Natural killer cell (primary cell): ENCODE results near the gene LENG1. TPM values are rescaled to one million over a fixed set of nuclear protein-coding genes. Genes with fewer than 3 reads are reported as not detected.

Experiments used
- ATAC-seq, 3 donors: fragments of 150-1000 bp in 2 of 3; fragments of 200-7000 bp in 1 of 3; cut with Tn5 transposase; 1 replicate in 1 of 3; 2 replicates in 2 of 3; pipeline ENCODE4 v1.10.0; 2021; ENCODE audit warnings: mild to moderate bottlenecking in 2 of 3, moderate library complexity in 2 of 3
- DNase-seq, 2 donors: peaks; one replicate each; pipeline versions ENCODE4 v3.0.0 to v3.0.0-alpha.2; 2013 to 2021; ENCODE audit warnings: mixed read lengths in 1 of 2
- H3K27ac ChIP-seq: one replicate; pipeline ENCODE4 v1.5.1; 2013; ENCODE audit warnings: mild to moderate bottlenecking, low read length
- H3K27me3 ChIP-seq: one replicate; pipeline ENCODE4 v1.6.1; 2013; ENCODE audit warnings: low read length; ENCODE audit not compliant: control insufficient read depth, insufficient read depth
- H3K36me3 ChIP-seq: one replicate; pipeline ENCODE4 v1.6.1; 2013; ENCODE audit warnings: low read length; ENCODE audit not compliant: control insufficient read depth, insufficient read depth
- H3K4me1 ChIP-seq: one replicate; pipeline ENCODE4 v1.6.1; 2013; ENCODE audit warnings: low read length; ENCODE audit not compliant: control insufficient read depth, insufficient read depth
- H3K4me3 ChIP-seq: one replicate; pipeline ENCODE4 v1.5.1; 2013; ENCODE audit warnings: low read length
- H3K9me3 ChIP-seq: one replicate; pipeline ENCODE4 v1.6.1; 2013; ENCODE audit warnings: low read length; ENCODE audit not compliant: control insufficient read depth, insufficient read depth
- H3K27ac Mint-ChIP-seq, 2 donors: one replicate each; pipeline ENCODE4 v1.8.0; 2022; ENCODE audit warnings: mild to moderate bottlenecking in 2 of 2, mixed read lengths in 2 of 2, moderate library complexity in 1 of 2
- H3K27me3 Mint-ChIP-seq, 2 donors: one replicate each; pipeline ENCODE4 v1.8.0; 2022; ENCODE audit warnings: low read depth in 2 of 2, mixed read lengths in 2 of 2
- H3K36me3 Mint-ChIP-seq: one replicate; pipeline ENCODE4 v1.8.0; 2022; ENCODE audit warnings: mixed read lengths
- H3K4me1 Mint-ChIP-seq, 2 donors: one replicate each; pipeline ENCODE4 v1.8.0; 2022; ENCODE audit warnings: mixed read lengths in 2 of 2
- H3K4me3 Mint-ChIP-seq: one replicate; pipeline ENCODE4 v1.8.0; 2022; ENCODE audit warnings: mild to moderate bottlenecking, moderate library complexity, mixed read lengths
- H3K9me3 Mint-ChIP-seq, 2 donors: one replicate each; pipeline ENCODE4 v1.8.0; 2022; ENCODE audit warnings: mixed read lengths in 2 of 2
- WGBS: methylation state at CpG from one replicate; pipeline ENCODE4 v1.1.7; 2013; ENCODE audit warnings: missing lambda C conversion rate; ENCODE audit not compliant: insufficient coverage; 5-methylcytosine and 5-hydroxymethylcytosine counted together
- intact Hi-C: fragments of 100-400 bp; cut with micrococcal nuclease; formaldehyde crosslinking; loops from one replicate; pipeline ENCODE4 v1.14.2; 2022
- total RNA-seq, 4 donors: library from RNA; stranded (reverse); fragments of 120-200 nt in 1 of 4; gene quantifications; one replicate each; pipeline versions ENCODE4 v1.2.3 to v1.2.4, GENCODE V29; 2013 to 2022
- TF ChIP-seq, protein P1 (sequence below): fragments of 200-600 bp; IDR thresholded peaks from one replicate; pipeline ENCODE4 v1.8.0; 2022; ENCODE audit warnings: antibody characterized with exemption

The LENG1 gene
- total RNA-seq, 3 donors from 2014 or later (not counting 1 experiment from before 2014, with no cell fraction given) = 8.3 to 9.4 (median 9.1) TPM

DNA sequence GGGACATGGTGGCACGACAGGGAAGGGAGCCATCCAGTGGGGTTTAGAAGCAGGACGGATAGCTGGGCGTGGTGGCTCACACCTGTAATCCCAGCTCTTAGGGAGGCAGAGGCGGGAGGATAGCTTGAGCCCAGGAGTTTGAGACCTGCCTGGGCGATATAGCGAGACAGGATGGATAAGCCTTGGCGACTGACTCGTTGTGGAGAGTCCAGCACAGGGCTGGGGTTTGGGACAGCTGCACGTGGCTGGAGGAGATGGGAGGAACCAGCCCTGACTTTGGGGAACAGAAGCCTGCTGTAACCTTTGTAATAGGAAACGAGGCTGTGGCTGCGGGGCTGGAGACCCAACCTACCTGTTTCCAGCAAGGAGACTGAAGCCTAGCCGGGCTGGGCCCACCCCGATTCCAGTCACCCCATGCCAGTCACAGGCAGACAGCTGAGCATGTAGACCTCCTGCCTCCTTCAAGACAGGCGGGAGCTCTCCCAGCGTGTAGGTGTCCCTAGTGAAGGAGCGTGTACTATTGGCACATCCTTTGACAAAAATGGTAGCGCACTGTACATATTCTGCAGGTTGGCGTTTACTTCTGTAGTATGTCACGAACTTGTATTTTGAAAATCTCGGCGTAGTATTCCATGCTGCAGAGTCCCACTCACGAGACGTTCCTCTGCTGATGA, 8.0 kb downstream of the LENG1 start:
- H3K4me1 Mint-ChIP-seq = peaks cover 0 to 14% of the 10 kb centered on the region in 2 donors
- H3K4me1 ChIP-seq = peaks cover 4% of the 10 kb centered on the region
- no peak for DNase-seq
- H3K9me3 ChIP-seq = no peaks in the 10 kb centered on the region
- intact Hi-C loops = no loop called here
- H3K27ac ChIP-seq = no peak overlapping the region
- H3K27ac Mint-ChIP-seq = no peak overlapping the region
- TF ChIP-seq, protein P1, sequence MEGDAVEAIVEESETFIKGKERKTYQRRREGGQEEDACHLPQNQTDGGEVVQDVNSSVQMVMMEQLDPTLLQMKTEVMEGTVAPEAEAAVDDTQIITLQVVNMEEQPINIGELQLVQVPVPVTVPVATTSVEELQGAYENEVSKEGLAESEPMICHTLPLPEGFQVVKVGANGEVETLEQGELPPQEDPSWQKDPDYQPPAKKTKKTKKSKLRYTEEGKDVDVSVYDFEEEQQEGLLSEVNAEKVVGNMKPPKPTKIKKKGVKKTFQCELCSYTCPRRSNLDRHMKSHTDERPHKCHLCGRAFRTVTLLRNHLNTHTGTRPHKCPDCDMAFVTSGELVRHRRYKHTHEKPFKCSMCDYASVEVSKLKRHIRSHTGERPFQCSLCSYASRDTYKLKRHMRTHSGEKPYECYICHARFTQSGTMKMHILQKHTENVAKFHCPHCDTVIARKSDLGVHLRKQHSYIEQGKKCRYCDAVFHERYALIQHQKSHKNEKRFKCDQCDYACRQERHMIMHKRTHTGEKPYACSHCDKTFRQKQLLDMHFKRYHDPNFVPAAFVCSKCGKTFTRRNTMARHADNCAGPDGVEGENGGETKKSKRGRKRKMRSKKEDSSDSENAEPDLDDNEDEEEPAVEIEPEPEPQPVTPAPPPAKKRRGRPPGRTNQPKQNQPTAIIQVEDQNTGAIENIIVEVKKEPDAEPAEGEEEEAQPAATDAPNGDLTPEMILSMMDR = no peak
- H3K36me3 ChIP-seq = peaks cover 87% of the 10 kb centered on the region
- H3K4me3 Mint-ChIP-seq = no peak overlapping the region
- WGBS = 96% methylated on average over 23 of the region's 23 CpGs
- H3K9me3 Mint-ChIP-seq = no peaks in the 10 kb centered on the region
- H3K27me3 Mint-ChIP-seq = no peaks in the 10 kb centered on the region
- H3K4me3 ChIP-seq = no peak overlapping the region
- ATAC-seq = no peak
- H3K27me3 ChIP-seq = no peaks in the 10 kb centered on the region
- peaks cover 7% of the 10 kb centered on the region for H3K36me3 Mint-ChIP-seq

DNA sequence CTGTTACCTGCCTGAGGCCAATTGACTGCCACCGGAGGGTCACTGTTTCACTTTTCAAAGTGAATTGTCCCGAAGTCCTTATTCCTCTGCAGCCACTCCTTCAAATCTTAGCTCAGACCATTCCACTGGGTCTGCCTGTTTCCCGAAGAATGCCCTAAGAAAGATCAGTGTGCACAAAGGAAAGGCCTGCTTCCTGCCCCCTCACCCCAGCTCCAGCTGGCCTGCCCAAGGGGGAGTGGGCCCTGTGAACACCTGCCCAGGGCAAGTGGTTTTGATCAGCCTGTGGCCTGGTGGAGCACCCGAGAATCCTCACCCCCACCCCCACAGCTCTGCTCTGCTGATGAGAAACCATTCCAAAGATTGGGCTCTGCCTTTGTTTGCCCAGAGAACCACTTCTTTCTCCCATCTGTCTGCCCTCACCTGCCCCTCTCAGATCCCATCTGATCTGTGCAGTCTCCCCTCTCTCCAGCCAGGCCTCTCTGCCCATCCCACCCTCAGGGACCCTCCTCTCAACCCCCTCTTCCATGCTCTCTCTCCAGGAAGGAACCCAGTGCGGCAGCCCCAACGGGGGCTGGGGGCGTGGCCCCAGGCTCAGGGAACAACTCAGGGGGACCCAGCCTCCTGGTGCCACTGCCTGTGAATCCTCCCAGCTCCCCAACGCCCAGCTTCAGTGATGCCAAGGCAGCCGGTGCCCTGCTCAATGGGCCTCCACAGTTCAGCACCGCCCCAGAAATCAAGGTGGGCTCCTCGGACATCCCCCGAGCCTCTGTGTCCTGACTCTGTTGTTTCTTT, 10.3 kb downstream of the LENG1 start:
- H3K27ac ChIP-seq = no peak overlapping the region
- WGBS = 86% methylated on average over 12 of the region's 12 CpGs
- intact Hi-C loops = no loop called here
- DNase-seq (no peak), ATAC-seq (no peak)
- Mint-ChIP-seq H3K36me3 (peaks cover 7% of the 10 kb centered on the region), H3K27me3 (no peaks in the 10 kb centered on the region), H3K9me3 (no peaks in the 10 kb centered on the region), H3K4me3 (no peak overlapping the region), H3K4me1 (peaks cover 5 to 24% of the 10 kb centered on the region in 2 donors), H3K27ac (no peak overlapping the region)
- TF ChIP-seq, protein P1 = no peak
- no peak overlapping the region for H3K4me3 ChIP-seq
- peaks cover 87% of the 10 kb centered on the region for H3K36me3 ChIP-seq
- H3K4me1 ChIP-seq = no peaks in the 10 kb centered on the region
- no peaks in the 10 kb centered on the region for H3K9me3 ChIP-seq
- H3K27me3 ChIP-seq = no peaks in the 10 kb centered on the region

DNA sequence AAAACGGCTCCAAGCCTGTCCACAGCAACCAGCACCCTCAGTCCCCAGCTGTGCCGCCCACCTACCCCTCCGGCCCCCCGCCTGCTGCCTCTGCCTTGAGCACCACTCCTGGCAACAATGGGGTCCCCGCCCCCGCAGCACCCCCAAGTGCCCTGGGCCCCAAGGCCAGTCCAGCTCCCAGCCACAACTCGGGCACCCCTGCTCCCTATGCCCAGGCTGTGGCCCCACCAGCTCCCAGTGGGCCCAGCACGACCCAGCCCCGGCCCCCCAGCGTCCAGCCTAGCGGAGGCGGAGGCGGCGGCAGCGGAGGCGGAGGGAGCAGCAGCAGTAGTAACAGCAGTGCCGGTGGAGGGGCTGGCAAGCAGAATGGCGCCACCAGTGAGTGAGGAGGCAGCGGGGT, 11.4 kb downstream of the LENG1 start:
- Histone ChIP-seq H3K4me3 (no peak overlapping the region), H3K36me3 (peaks cover 87% of the 10 kb centered on the region), H3K27ac (no peak overlapping the region), H3K4me1 (no peaks in the 10 kb centered on the region), H3K9me3 (no peaks in the 10 kb centered on the region), H3K27me3 (no peaks in the 10 kb centered on the region)
- intact Hi-C loops = no loop called here
- Mint-ChIP-seq H3K36me3 (peaks cover 7% of the 10 kb centered on the region), H3K4me1 (peaks cover 5 to 28% of the 10 kb centered on the region in 2 donors), H3K4me3 (no peak overlapping the region), H3K27me3 (no peaks in the 10 kb centered on the region), H3K27ac (no peak overlapping the region), H3K9me3 (no peaks in the 10 kb centered on the region)
- DNase-seq = no peak
- TF ChIP-seq, protein P1 = no peak
- WGBS = 96% methylated on average over 19 of the region's 19 CpGs
- no peak for ATAC-seq
